GM18907 (cell line): ENCODE results near the gene TMEM171.

Experiments used
- ATAC-seq: cut with Tn5 transposase; IDR thresholded peaks from one replicate; pipeline ENCODE4 v1.9.1; 2021; ENCODE audit warnings: mild to moderate bottlenecking, moderate library complexity; ENCODE audit not compliant: unreplicated experiment

TMEM171 gene

GRCh38 chr5:73120222-73121118 is at the start of gene TMEM171:
Gene TMEM171, plus strand, starts transcription at chr5:73120575. Its CDS starts 2,799 bp downstream, at chr5:73123374.
- ATAC-seq = no peak

GRCh38 chr5:73081093-73081492 is 39.3 kb upstream of the TMEM171 start:
- no peak for ATAC-seq

- no peak for ATAC-seq
Observed at GRCh38 chr5:73088026-73088425, 32.3 kb upstream of the TMEM171 start.

GRCh38 chr5:73093943-73094342 is 26.4 kb upstream of the TMEM171 start:
- no peak for ATAC-seq

- ATAC-seq = no peak
Observed at GRCh38 chr5:73094415-73094814, 26.0 kb upstream of the TMEM171 start.

GRCh38 chr5:73095564-73096238 is 24.7 kb upstream of the TMEM171 start:
- ATAC-seq = no peak

GRCh38 chr5:73096239-73096575 is 24.2 kb upstream of the TMEM171 start:
- no peak for ATAC-seq

- no peak for ATAC-seq
Observed at GRCh38 chr5:73097740-73098139, 22.6 kb upstream of the TMEM171 start.

GRCh38 chr5:73100109-73100508 is 20.3 kb upstream of the TMEM171 start:
- ATAC-seq = no peak

GRCh38 chr5:73103870-73104299 is 16.5 kb upstream of the TMEM171 start:
- ATAC-seq = no peak

GRCh38 chr5:73104326-73104725 is 16.0 kb upstream of the TMEM171 start:
- ATAC-seq = no peak

GRCh38 chr5:73106335-73106734 is 14.0 kb upstream of the TMEM171 start:
- no peak for ATAC-seq

- ATAC-seq = no peak
Observed at GRCh38 chr5:73110190-73110589, 10.2 kb upstream of the TMEM171 start.

- ATAC-seq = no peak
Observed at GRCh38 chr5:73111536-73111935, 8.8 kb upstream of the TMEM171 start.

- no peak for ATAC-seq
Observed at GRCh38 chr5:73112359-73112758, 8.0 kb upstream of the TMEM171 start.

GRCh38 chr5:73114044-73114688 is 6.2 kb upstream of the TMEM171 start:
- no peak for ATAC-seq

GRCh38 chr5:73115399-73116051 is 4.8 kb upstream of the TMEM171 start:
- no peak for ATAC-seq

GRCh38 chr5:73116506-73116905 is 3.9 kb upstream of the TMEM171 start:
- no peak for ATAC-seq

GRCh38 chr5:73117088-73117740 is 3.2 kb upstream of the TMEM171 start:
- no peak for ATAC-seq

GRCh38 chr5:73118391-73118973 is 1.9 kb upstream of the TMEM171 start:
- no peak for ATAC-seq
